Lung (tissue), 12 donors: ENCODE results near the gene BEAN1. TPM values are rescaled to one million over a fixed set of nuclear protein-coding genes. Genes with fewer than 3 reads are reported as not detected.

Experiments used
- ATAC-seq: fragments of 200-7000 bp; cut with Tn5 transposase; one replicate; pipeline ENCODE4 v1.9.1; 2020; ENCODE audit warnings: moderate number of reproducible peaks; ENCODE audit not compliant: insufficient read depth, low FRiP score
- DNase-seq, 3 donors: peaks; one replicate each; pipeline ENCODE4 v3.0.0-alpha.2; 2013 to 2017
- H3K27ac ChIP-seq, 2 donors: one replicate each; pipeline ENCODE4 v1.5.1; 2013; ENCODE audit warnings: mild to moderate bottlenecking in 2 of 2, moderate library complexity in 2 of 2, control low read depth in 1 of 2, inconsistent platforms in 1 of 2, low read depth in 1 of 2, low read length in 1 of 2
- H3K27me3 ChIP-seq, 3 donors: one replicate each; pipeline ENCODE4 v1.5.1; 2013; ENCODE audit warnings: low read length in 2 of 3; ENCODE audit not compliant: control insufficient read depth in 3 of 3, insufficient read depth in 3 of 3
- H3K36me3 ChIP-seq, 4 donors: one replicate each; pipeline ENCODE4 v1.5.1; 2013; ENCODE audit warnings: low read length in 4 of 4, mild to moderate bottlenecking in 1 of 4, moderate library complexity in 1 of 4; ENCODE audit not compliant: control insufficient read depth in 4 of 4, insufficient read depth in 4 of 4
- H3K4me1 ChIP-seq, 5 donors: one replicate each; pipeline ENCODE4 v1.5.1; 2013; ENCODE audit warnings: low read length in 5 of 5, mild to moderate bottlenecking in 2 of 5, moderate library complexity in 1 of 5; ENCODE audit not compliant: control insufficient read depth in 5 of 5, insufficient read depth in 5 of 5
- H3K4me3 ChIP-seq: one replicate; pipeline ENCODE4 v1.5.1; 2013; ENCODE audit warnings: mild to moderate bottlenecking, control low read depth, moderate library complexity
- H3K9ac ChIP-seq, 2 donors: one replicate each; pipeline ENCODE4 v1.5.1; 2013; ENCODE audit warnings: low read length in 2 of 2, control low read depth in 1 of 2; ENCODE audit not compliant: insufficient read depth in 1 of 2
- H3K9me3 ChIP-seq, 4 donors: one replicate each; pipeline ENCODE4 v1.5.1; 2013; ENCODE audit warnings: low read length in 3 of 4, mild to moderate bottlenecking in 1 of 4, moderate library complexity in 1 of 4; ENCODE audit not compliant: control insufficient read depth in 4 of 4, insufficient read depth in 3 of 4
- CTCF ChIP-seq: IDR thresholded peaks from 2 replicates; pipeline ENCODE4 v1.5.1; 2012; ENCODE audit warnings: mild to moderate bottlenecking; ENCODE audit errors: control extremely low read depth, extremely low read depth
- WGBS, 2 donors: extraction: QIAGEN DNeasy Blood & Tissue Kit; methylation state at CpG; one replicate each; pipeline ENCODE4 v1.1.7; 2013; 5-methylcytosine and 5-hydroxymethylcytosine counted together
- polyA plus RNA-seq, 2 donors: library from polyadenylated mRNA; stranded (reverse); fragments of 200-250 nt; gene quantifications; one replicate each; pipeline ENCODE4 v1.2.1, GENCODE V29; 2013
- total RNA-seq, 2 donors: library from RNA; depleted of rRNA in 1 of 2; stranded (reverse); fragments of >200 nt in 1 of 2; gene quantifications; one replicate each; pipeline ENCODE4 v1.2.1, GENCODE V29; 2014 to 2021
- donor health status: control.
- donor health status: control.
- donor health status: Bipolar disorder and iron deficiency.
- donor health status: healthy.
- donor health status: DM: yes; HTN: yes; CAD: no.

BEAN1 gene
- total and polyA plus RNA-seq, 4 donors: 0.16 to 3.2 (median 0.25) TPM

GRCh38 chr16:66523861-66524354 lies 96.8 kb downstream of the BEAN1 start:
- peaks cover 0 to 28% (median 0%) of the 10 kb centered on the region in 5 donors for H3K4me1 ChIP-seq
- H3K4me3 ChIP-seq: no peak overlapping the region
- H3K9me3 ChIP-seq: no peaks in the 10 kb centered on the region
- ATAC-seq (no peak), DNase-seq (no peak)
- WGBS, 2 donors: 25 to 52% methylated on average over 9 of the region's 9 CpGs
- peak overlapping the region in 1 of 2 donors; percentile 66 for H3K27ac ChIP-seq
- no peak for TF ChIP-seq CTCF
- H3K9ac ChIP-seq: no peak overlapping the region
- peaks cover 4 to 27% (median 11%) of the 10 kb centered on the region in 4 donors for H3K36me3 ChIP-seq
- no peaks in the 10 kb centered on the region for H3K27me3 ChIP-seq

- H3K36me3 ChIP-seq: peaks cover 4 to 35% (median 19%) of the 10 kb centered on the region in 4 donors
- DNase-seq (no peak), ATAC-seq (no peak)
- H3K27me3 ChIP-seq: no peaks in the 10 kb centered on the region
- no peak overlapping the region for H3K4me3 ChIP-seq
- H3K27ac ChIP-seq: peak overlapping the region in 1 of 2 donors; percentile 71
- no peak overlapping the region for H3K9ac ChIP-seq
- no peaks in the 10 kb centered on the region for H3K9me3 ChIP-seq
- 26 to 52% methylated on average over 6 of the region's 6 CpGs for WGBS, 2 donors
- TF ChIP-seq CTCF: no peak
- H3K4me1 ChIP-seq: peaks cover 0 to 25% (median 0%) of the 10 kb centered on the region in 5 donors
Measured at GRCh38 chr16:66524601-66525164, 97.6 kb downstream of the BEAN1 start.

GRCh38 chr16:66525396-66526180 lies 98.5 kb downstream of the BEAN1 start:
- peak overlapping the region in 1 of 2 donors; percentile 80 for H3K27ac ChIP-seq
- H3K4me1 ChIP-seq: peaks cover 0 to 20% (median 0%) of the 10 kb centered on the region in 5 donors
- no peaks in the 10 kb centered on the region for H3K9me3 ChIP-seq
- H3K9ac ChIP-seq: no peak overlapping the region
- ATAC-seq (no peak), DNase-seq (no peak)
- peaks cover 4 to 34% (median 26%) of the 10 kb centered on the region in 4 donors for H3K36me3 ChIP-seq
- WGBS, 2 donors: 50 to 73% methylated on average over 9 of the region's 9 CpGs
- no peak overlapping the region for H3K4me3 ChIP-seq
- no peaks in the 10 kb centered on the region for H3K27me3 ChIP-seq
- no peak for TF ChIP-seq CTCF
